Limb (tissue), 2 donors: Measurements from ENCODE around the gene RTN4IP1.

ENCODE experiments used
- DNase-seq, 2 donors: peaks; one replicate each; pipeline ENCODE4 v3.0.0-alpha.2; 2016; ENCODE audit errors: extremely low spot score in 2 of 2

RTN4IP1 gene

DNA sequence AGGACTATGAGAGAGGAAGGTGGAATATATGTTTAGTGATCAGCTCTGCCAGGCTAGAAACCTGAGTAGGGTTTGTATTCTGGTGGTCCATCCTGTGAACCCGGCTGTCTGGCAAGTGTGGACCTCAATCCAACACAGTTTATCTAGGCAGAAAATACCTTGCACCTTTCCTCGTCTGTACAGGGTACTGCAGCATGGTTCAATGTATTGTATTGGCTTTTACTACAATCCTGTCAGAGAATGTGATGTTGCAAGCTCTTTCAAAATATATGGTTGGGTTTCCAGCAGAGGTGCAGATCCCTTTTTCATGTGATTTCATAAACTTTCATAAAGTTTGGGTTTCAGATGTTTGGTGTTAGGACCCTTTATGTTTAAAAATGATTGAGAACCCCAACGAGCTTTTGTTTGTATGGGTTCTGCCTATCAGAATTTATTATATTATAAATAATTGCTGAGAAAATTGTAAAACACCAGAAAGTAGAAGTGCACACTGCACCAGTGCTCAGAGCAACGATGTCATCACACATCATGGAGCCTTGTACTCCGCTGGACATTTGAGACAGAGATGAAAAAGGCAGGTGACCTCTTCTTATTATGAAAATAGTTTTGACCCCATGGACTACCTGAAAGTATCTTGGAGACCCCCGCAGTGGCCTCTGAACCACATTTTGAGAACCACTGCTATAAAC, 106.6 kb downstream of the RTN4IP1 start:
- DNase-seq, result no peak
